ENCODE measurements around the gene SPECC1.

- TF ChIP-seq, protein P1, sequence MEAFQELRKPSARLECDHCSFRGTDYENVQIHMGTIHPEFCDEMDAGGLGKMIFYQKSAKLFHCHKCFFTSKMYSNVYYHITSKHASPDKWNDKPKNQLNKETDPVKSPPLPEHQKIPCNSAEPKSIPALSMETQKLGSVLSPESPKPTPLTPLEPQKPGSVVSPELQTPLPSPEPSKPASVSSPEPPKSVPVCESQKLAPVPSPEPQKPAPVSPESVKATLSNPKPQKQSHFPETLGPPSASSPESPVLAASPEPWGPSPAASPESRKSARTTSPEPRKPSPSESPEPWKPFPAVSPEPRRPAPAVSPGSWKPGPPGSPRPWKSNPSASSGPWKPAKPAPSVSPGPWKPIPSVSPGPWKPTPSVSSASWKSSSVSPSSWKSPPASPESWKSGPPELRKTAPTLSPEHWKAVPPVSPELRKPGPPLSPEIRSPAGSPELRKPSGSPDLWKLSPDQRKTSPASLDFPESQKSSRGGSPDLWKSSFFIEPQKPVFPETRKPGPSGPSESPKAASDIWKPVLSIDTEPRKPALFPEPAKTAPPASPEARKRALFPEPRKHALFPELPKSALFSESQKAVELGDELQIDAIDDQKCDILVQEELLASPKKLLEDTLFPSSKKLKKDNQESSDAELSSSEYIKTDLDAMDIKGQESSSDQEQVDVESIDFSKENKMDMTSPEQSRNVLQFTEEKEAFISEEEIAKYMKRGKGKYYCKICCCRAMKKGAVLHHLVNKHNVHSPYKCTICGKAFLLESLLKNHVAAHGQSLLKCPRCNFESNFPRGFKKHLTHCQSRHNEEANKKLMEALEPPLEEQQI (IDR thresholded peaks at IDR 0.05) = no peak
- TF ChIP-seq HNRNPUL1 (IDR thresholded peaks at IDR 0.05; ENCODE audit: low read length) = no peak
- no peak for TF ChIP-seq POLR2A (conservative IDR thresholded peaks at IDR 0.05)
- TF ChIP-seq CBX1 (IDR thresholded peaks at IDR 0.05; ENCODE audit: low read depth) = no peak
- no peak for TF ChIP-seq ASH1L (IDR thresholded peaks at IDR 0.05; ENCODE audit: borderline replicate concordance, low read depth, partially characterized antibody)
- no peak for TF ChIP-seq KDM1A (IDR thresholded peaks at IDR 0.05)
These were observed 199.6 kb downstream of the SPECC1 start for GRCh38 chr17:20208717-20209116.
